Smooth muscle cell (in vitro differentiated cells): ENCODE results near the gene PDE4B. TPM values are rescaled to one million over a fixed set of nuclear protein-coding genes. Genes with fewer than 3 reads are reported as not detected.

ENCODE experiments used
- DNase-seq: peaks from one replicate; lab custom pipeline; 2025; ENCODE audit not compliant: unreplicated experiment; lab: John Stamatoyannopoulos, UW
- H2AFZ ChIP-seq: fragments of 200-600 bp; sonication (generic); 2 replicates; pipeline ENCODE4 v1.6.0; 2016; ENCODE audit warnings: antibody characterized with exemption, low read depth, mild to moderate bottlenecking
- H3F3A ChIP-seq: fragments of 200-600 bp; sonication (generic); 2 replicates; pipeline ENCODE4 v1.6.0; 2017; ENCODE audit warnings: antibody characterized with exemption, low read depth
- H3K27ac ChIP-seq: fragments of 200-600 bp; sonication (generic); 2 replicates; pipeline ENCODE4 v1.5.1; 2016; ENCODE audit warnings: low read depth, mild to moderate bottlenecking
- H3K27me3 ChIP-seq: fragments of 200-600 bp; sonication (generic); 2 replicates; pipeline ENCODE4 v1.6.1; 2016; ENCODE audit warnings: low read depth, mild to moderate bottlenecking
- H3K36me3 ChIP-seq: fragments of 200-600 bp; sonication (generic); 2 replicates; pipeline ENCODE4 v1.5.1; 2016; ENCODE audit warnings: low read depth
- H3K4me1 ChIP-seq: fragments of 200-600 bp; sonication (generic); 2 replicates; pipeline ENCODE4 v1.5.1; 2016; ENCODE audit warnings: low read depth
- H3K4me2 ChIP-seq: fragments of 200-600 bp; sonication (generic); 2 replicates; pipeline ENCODE4 v1.6.0; 2016; ENCODE audit warnings: mild to moderate bottlenecking
- H3K4me3 ChIP-seq: fragments of 200-600 bp; sonication (generic); 2 replicates; pipeline ENCODE4 v1.5.1; 2016; ENCODE audit warnings: mild to moderate bottlenecking
- H3K79me2 ChIP-seq: fragments of 200-600 bp; sonication (generic); 2 replicates; pipeline ENCODE4 v1.6.0; 2016; ENCODE audit warnings: low read depth, mild to moderate bottlenecking
- H3K9ac ChIP-seq: fragments of 200-600 bp; sonication (generic); 2 replicates; pipeline ENCODE4 v1.6.0; 2016; ENCODE audit warnings: low read depth
- H3K9me3 ChIP-seq: fragments of 200-600 bp; sonication (generic); replicated peaks from 2 replicates; pipeline ENCODE4 v1.5.1; 2016; ENCODE audit warnings: low read depth
- H4K20me1 ChIP-seq: fragments of 200-600 bp; sonication (generic); 2 replicates; pipeline ENCODE4 v1.6.0; 2016; ENCODE audit warnings: low read depth
- WGBS: methylation state at CpG from one replicate; pipeline ENCODE4 v1.1.7; 2016; ENCODE audit warnings: low lambda C conversion rate; 5-methylcytosine and 5-hydroxymethylcytosine counted together
- polyA plus RNA-seq: library from polyadenylated mRNA; unstranded; fragments of >200 nt; fragmentation: Nextera tagmentation; extraction: Ambion mirVana; gene quantifications from 2 replicates; pipeline ENCODE4 v1.2.1, GENCODE V29; 2016
- total RNA-seq: library from RNA; depleted of rRNA; stranded (reverse); fragments of >200 nt; gene quantifications from 2 replicates; pipeline ENCODE4 v1.2.3, GENCODE V29; 2014
- TF ChIP-seq, protein P1 (sequence below): fragments of 200-600 bp; sonication (generic); IDR thresholded peaks from 2 replicates; pipeline ENCODE4 v1.5.1; 2017; ENCODE audit warnings: borderline replicate concordance, mild to moderate bottlenecking, antibody characterized with exemption; ENCODE audit not compliant: insufficient read depth, poor library complexity, severe bottlenecking

The PDE4B gene
- total and polyA plus RNA-seq, 2 experiments from 2014 or later: 18.5 to 24.8 TPM

DNA sequence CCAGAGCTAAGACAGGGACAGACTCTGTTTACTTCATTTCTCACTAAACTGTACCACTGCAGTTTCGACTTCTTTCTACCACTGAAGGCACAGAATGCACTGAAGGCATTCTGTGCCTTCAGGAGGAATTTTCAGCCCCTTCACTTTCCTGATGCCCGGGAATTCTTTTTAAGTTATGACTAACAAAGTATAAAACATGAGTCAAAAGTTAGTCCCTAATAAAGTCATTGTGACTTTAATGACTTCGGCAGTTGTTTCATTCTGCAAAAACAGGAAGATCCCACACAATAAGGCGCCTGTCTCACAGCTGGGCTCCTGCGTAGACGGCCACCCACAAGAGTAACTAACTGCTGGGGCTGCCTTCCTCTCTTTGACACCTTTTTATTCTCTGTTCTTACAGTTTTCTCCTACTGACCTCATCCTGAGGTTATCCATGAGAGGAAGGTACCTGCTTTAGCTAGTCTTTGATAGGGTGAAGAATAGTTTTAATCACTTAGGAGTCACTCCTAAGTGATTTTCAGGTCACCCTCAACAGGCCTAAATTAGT lies 557.4 kb downstream of the PDE4B start:
- no peaks in the 10 kb centered on the region for H3K36me3 ChIP-seq
- no peak overlapping the region for H3K4me3 ChIP-seq
- no peaks in the 10 kb centered on the region for H3K9me3 ChIP-seq
- DNase-seq: no peak
- WGBS: 8% methylated on average over 6 of the region's 6 CpGs
- H4K20me1 ChIP-seq: peaks cover 31% of the 10 kb centered on the region
- peak overlapping the region; percentile 80 for H3K4me2 ChIP-seq
- peaks cover 15% of the 10 kb centered on the region for H3F3A ChIP-seq
- peak overlapping the region; percentile 42 for H3K9ac ChIP-seq
- peak overlapping the region; percentile 83 for H3K27ac ChIP-seq
- H3K79me2 ChIP-seq: peaks cover 76% of the 10 kb centered on the region
- no peaks in the 10 kb centered on the region for H3K27me3 ChIP-seq
- peaks cover 45% of the 10 kb centered on the region for H3K4me1 ChIP-seq
- peak overlapping the region; percentile 20 for H2AFZ ChIP-seq
- TF ChIP-seq, protein P1, sequence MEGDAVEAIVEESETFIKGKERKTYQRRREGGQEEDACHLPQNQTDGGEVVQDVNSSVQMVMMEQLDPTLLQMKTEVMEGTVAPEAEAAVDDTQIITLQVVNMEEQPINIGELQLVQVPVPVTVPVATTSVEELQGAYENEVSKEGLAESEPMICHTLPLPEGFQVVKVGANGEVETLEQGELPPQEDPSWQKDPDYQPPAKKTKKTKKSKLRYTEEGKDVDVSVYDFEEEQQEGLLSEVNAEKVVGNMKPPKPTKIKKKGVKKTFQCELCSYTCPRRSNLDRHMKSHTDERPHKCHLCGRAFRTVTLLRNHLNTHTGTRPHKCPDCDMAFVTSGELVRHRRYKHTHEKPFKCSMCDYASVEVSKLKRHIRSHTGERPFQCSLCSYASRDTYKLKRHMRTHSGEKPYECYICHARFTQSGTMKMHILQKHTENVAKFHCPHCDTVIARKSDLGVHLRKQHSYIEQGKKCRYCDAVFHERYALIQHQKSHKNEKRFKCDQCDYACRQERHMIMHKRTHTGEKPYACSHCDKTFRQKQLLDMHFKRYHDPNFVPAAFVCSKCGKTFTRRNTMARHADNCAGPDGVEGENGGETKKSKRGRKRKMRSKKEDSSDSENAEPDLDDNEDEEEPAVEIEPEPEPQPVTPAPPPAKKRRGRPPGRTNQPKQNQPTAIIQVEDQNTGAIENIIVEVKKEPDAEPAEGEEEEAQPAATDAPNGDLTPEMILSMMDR: no peak

- no peaks in the 10 kb centered on the region for H3K9me3 ChIP-seq
- H3K36me3 ChIP-seq: no peaks in the 10 kb centered on the region
- TF ChIP-seq, protein P1: no peak
- DNase-seq: no peak
- peak overlapping the region; percentile 83 for H3K27ac ChIP-seq
- no peak overlapping the region for H2AFZ ChIP-seq
- peaks cover 58% of the 10 kb centered on the region for H3K4me1 ChIP-seq
- H3K9ac ChIP-seq: no peak overlapping the region
- H4K20me1 ChIP-seq: peaks cover 27% of the 10 kb centered on the region
- peak overlapping the region; percentile 80 for H3K4me2 ChIP-seq
- H3K27me3 ChIP-seq: no peaks in the 10 kb centered on the region
- H3K79me2 ChIP-seq: peaks cover 66% of the 10 kb centered on the region
- no peak overlapping the region for H3K4me3 ChIP-seq
- peaks cover 18% of the 10 kb centered on the region for H3F3A ChIP-seq
Measured at GRCh38 chr1:66351478-66351877, 558.8 kb downstream of the PDE4B start.

DNA sequence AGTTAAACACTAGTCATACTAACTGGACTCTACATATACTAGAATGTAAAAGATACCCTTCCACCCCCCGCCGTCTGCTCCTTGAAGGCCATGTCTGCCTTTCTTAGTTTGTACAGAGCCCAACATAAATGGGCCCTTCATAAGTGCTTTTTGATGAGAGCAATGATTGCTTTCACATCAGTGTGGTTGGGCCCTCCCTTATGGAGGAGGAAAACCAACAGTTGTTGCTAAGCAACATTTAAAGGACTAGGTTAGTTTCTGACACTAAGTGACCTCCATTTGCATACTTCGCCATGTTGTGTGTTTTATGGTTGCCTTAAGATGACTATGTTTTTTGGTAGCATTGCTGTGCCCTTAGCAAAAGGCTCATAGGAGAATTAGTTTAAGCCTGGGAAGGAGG lies 559.2 kb downstream of the PDE4B start:
- H3K4me1 ChIP-seq: peaks cover 62% of the 10 kb centered on the region
- H3F3A ChIP-seq: peaks cover 21% of the 10 kb centered on the region
- peaks cover 62% of the 10 kb centered on the region for H3K79me2 ChIP-seq
- H3K4me2 ChIP-seq: peak overlapping the region; percentile 56
- no peaks in the 10 kb centered on the region for H3K9me3 ChIP-seq
- H4K20me1 ChIP-seq: peaks cover 24% of the 10 kb centered on the region
- H3K4me3 ChIP-seq: no peak overlapping the region
- WGBS: 85% methylated on average over 3 of the region's 3 CpGs
- TF ChIP-seq, protein P1: no peak
- H3K27ac ChIP-seq: peak overlapping the region; percentile 83
- DNase-seq: no peak
- no peaks in the 10 kb centered on the region for H3K36me3 ChIP-seq
- no peaks in the 10 kb centered on the region for H3K27me3 ChIP-seq
- no peak overlapping the region for H2AFZ ChIP-seq
- no peak overlapping the region for H3K9ac ChIP-seq

DNA sequence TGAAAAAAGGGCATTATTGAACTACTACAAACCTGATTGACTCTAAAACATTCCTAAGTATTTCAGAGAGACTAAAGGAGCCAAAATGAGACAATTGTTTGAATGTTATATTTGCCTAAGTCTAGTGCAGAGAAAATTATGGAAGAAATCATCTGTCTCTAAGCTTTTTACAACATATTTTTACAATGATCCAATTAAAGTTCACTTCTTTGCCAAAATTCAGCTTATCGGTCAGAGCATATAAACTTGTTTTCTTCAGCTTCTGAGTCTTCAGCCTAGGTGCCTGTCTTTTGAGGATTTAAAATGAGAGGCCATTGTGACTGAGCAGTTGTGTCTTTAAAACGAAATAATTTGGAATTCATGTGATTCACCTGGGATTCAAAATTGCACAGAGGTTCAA lies 560.1 kb downstream of the PDE4B start:
- peaks cover 53% of the 10 kb centered on the region for H3K79me2 ChIP-seq
- H3K36me3 ChIP-seq: no peaks in the 10 kb centered on the region
- H3K4me1 ChIP-seq: peaks cover 68% of the 10 kb centered on the region
- H3K4me2 ChIP-seq: peak overlapping the region; percentile 72
- H3K9ac ChIP-seq: no peak overlapping the region
- no peak for DNase-seq
- no peaks in the 10 kb centered on the region for H3K27me3 ChIP-seq
- no peak overlapping the region for H3K4me3 ChIP-seq
- peaks cover 21% of the 10 kb centered on the region for H3F3A ChIP-seq
- H4K20me1 ChIP-seq: peaks cover 20% of the 10 kb centered on the region
- TF ChIP-seq, protein P1: no peak
- no peaks in the 10 kb centered on the region for H3K9me3 ChIP-seq
- no peak overlapping the region for H2AFZ ChIP-seq
- H3K27ac ChIP-seq: peak overlapping the region; percentile 83
- WGBS: 77% methylated on average over 2 of the region's 2 CpGs
